ENCODE data around the gene FBXW11. TPM values are rescaled to one million over a fixed set of nuclear protein-coding genes. Genes with fewer than 3 reads are reported as not detected.
"Not testable (repeated sequence)": the region's sequence is repeated elsewhere in the genome, so short reads cannot be mapped to it uniquely, and the experiment has no call there.

Gene FBXW11
- total RNA-seq, 2 experiments from 2014 or later: 31.2 to 50.4 TPM

- peak overlapping the region; percentile 20 for H3K27ac Mint-ChIP-seq
- CTCF ChIA-PET: no interaction called here
- H3K27me3 Mint-ChIP-seq: no peaks in the 10 kb centered on the region
- peaks cover 36% of the 10 kb centered on the region for H3K4me1 Mint-ChIP-seq
- no peak overlapping the region for H3K4me3 Mint-ChIP-seq
- no peak for DNase-seq
- H3K9me3 Mint-ChIP-seq (ENCODE audit: low read depth): no peaks in the 10 kb centered on the region
- no peak for ATAC-seq
- H3K36me3 Mint-ChIP-seq: peaks cover 46% of the 10 kb centered on the region
These were observed 16.3 kb downstream of the FBXW11 start for GRCh38 chr5:171989946-171990712.

GRCh38 chr5:171989276-171989675 lies 17.2 kb downstream of the FBXW11 start:
- Mint-ChIP-seq H3K27me3 (no peaks in the 10 kb centered on the region), H3K36me3 (peaks cover 48% of the 10 kb centered on the region), H3K4me1 (peaks cover 42% of the 10 kb centered on the region), H3K27ac (peak overlapping the region; percentile 75), H3K4me3 (no peak overlapping the region), H3K9me3 (ENCODE audit: low read depth) (no peaks in the 10 kb centered on the region)
- ATAC-seq (peak; percentile 63), DNase-seq (no peak)
- CTCF ChIA-PET: no interaction called here

GRCh38 chr5:171986772-171987171 lies 19.7 kb downstream of the FBXW11 start:
- DNase-seq (no peak), ATAC-seq (no peak)
- peaks cover 44% of the 10 kb centered on the region for H3K36me3 Mint-ChIP-seq
- no peaks in the 10 kb centered on the region for H3K9me3 Mint-ChIP-seq (ENCODE audit: low read depth)
- H3K4me1 Mint-ChIP-seq: peaks cover 42% of the 10 kb centered on the region
- no peak overlapping the region for H3K4me3 Mint-ChIP-seq
- no peak overlapping the region for H3K27ac Mint-ChIP-seq
- no peaks in the 10 kb centered on the region for H3K27me3 Mint-ChIP-seq
- CTCF ChIA-PET: interaction anchor here (4.5 kb wide), 1 partner anchor 19 kb away, joined by 22 read pairs; the partner anchor contains the start of gene FBXW11

GRCh38 chr5:171984748-171985419 lies 21.6 kb downstream of the FBXW11 start:
- H3K27ac Mint-ChIP-seq: peak overlapping the region; percentile 38
- DNase-seq (peak; percentile 73), ATAC-seq (peak; percentile 77)
- H3K4me3 Mint-ChIP-seq: no peak overlapping the region
- H3K36me3 Mint-ChIP-seq: peaks cover 48% of the 10 kb centered on the region
- H3K27me3 Mint-ChIP-seq: no peaks in the 10 kb centered on the region
- H3K4me1 Mint-ChIP-seq: peaks cover 29% of the 10 kb centered on the region
- H3K9me3 Mint-ChIP-seq (ENCODE audit: low read depth): peaks cover under 1% of the 10 kb centered on the region
- CTCF ChIA-PET: interaction anchor here (1.5 to 4.5 kb wide), 2 partner anchors 21 to 65 kb away, joined by 4 to 22 read pairs; partner anchors contain the start of gene FBXW11

- Mint-ChIP-seq H3K27ac (no peak overlapping the region), H3K9me3 (ENCODE audit: low read depth) (peaks cover 11% of the 10 kb centered on the region), H3K4me3 (no peak overlapping the region), H3K4me1 (peaks cover 17% of the 10 kb centered on the region), H3K36me3 (peaks cover 49% of the 10 kb centered on the region), H3K27me3 (no peaks in the 10 kb centered on the region)
- CTCF ChIA-PET: no interaction called here
- ATAC-seq (no peak), DNase-seq (no peak)
These were observed 24.6 kb downstream of the FBXW11 start for GRCh38 chr5:171981847-171982246.

- H3K9me3 Mint-ChIP-seq (ENCODE audit: low read depth): peaks cover 11% of the 10 kb centered on the region
- H3K36me3 Mint-ChIP-seq: peaks cover 48% of the 10 kb centered on the region
- no peak for DNase-seq
- no peak for ATAC-seq
- peaks cover 12% of the 10 kb centered on the region for H3K4me1 Mint-ChIP-seq
- no peak overlapping the region for H3K27ac Mint-ChIP-seq
- CTCF ChIA-PET: no interaction called here
- no peak overlapping the region for H3K4me3 Mint-ChIP-seq
- H3K27me3 Mint-ChIP-seq: no peaks in the 10 kb centered on the region
These were observed 25.6 kb downstream of the FBXW11 start for GRCh38 chr5:171980792-171981191.

- H3K4me3 Mint-ChIP-seq: no peak overlapping the region
- peaks cover 51% of the 10 kb centered on the region for H3K36me3 Mint-ChIP-seq
These were observed 26.8 kb downstream of the FBXW11 start for GRCh38 chr5:171979606-171980005.

GRCh38 chr5:171978519-171978918 lies 27.9 kb downstream of the FBXW11 start:
- Mint-ChIP-seq H3K27ac (no peak overlapping the region), H3K27me3 (no peaks in the 10 kb centered on the region), H3K36me3 (peaks cover 49% of the 10 kb centered on the region), H3K4me1 (peaks cover 2% of the 10 kb centered on the region), H3K9me3 (ENCODE audit: low read depth) (peaks cover 11% of the 10 kb centered on the region), H3K4me3 (no peak overlapping the region)
- CTCF ChIA-PET: interaction anchor here (0.7 kb wide), 1 partner anchor 18 kb away, joined by 3 read pairs; no protein-coding TSS in a partner anchor
- DNase-seq: no peak
- ATAC-seq: no peak

More at GRCh38 chr5:171979606-171980005, 26.8 kb downstream of the FBXW11 start:
- CTCF ChIA-PET: no interaction called here
- no peak for ATAC-seq
- Mint-ChIP-seq H3K4me1 (peaks cover 4% of the 10 kb centered on the region), H3K27me3 (no peaks in the 10 kb centered on the region), H3K9me3 (ENCODE audit: low read depth) (peaks cover 11% of the 10 kb centered on the region), H3K27ac (no peak overlapping the region)
- DNase-seq: no peak

GRCh38 chr5:171978016-171978415 lies 28.4 kb downstream of the FBXW11 start:
- Mint-ChIP-seq H3K27ac (no peak overlapping the region), H3K9me3 (ENCODE audit: low read depth) (peaks cover 11% of the 10 kb centered on the region), H3K4me1 (peaks cover 2% of the 10 kb centered on the region), H3K36me3 (peaks cover 52% of the 10 kb centered on the region), H3K4me3 (no peak overlapping the region), H3K27me3 (no peaks in the 10 kb centered on the region)
- DNase-seq: no peak
- CTCF ChIA-PET: no interaction called here
- ATAC-seq: no peak

- CTCF ChIA-PET, ATAC-seq, H3K27me3 Mint-ChIP-seq, DNase-seq, H3K27ac Mint-ChIP-seq, H3K4me3 Mint-ChIP-seq, H3K4me1 Mint-ChIP-seq: not testable (repeated sequence)
- H3K9me3 Mint-ChIP-seq (ENCODE audit: low read depth): peaks cover 11% of the 10 kb centered on the region
- peaks cover 49% of the 10 kb centered on the region for H3K36me3 Mint-ChIP-seq
These were observed 29.0 kb downstream of the FBXW11 start for GRCh38 chr5:171977244-171977950.

- ATAC-seq (no peak), DNase-seq (no peak)
- CTCF ChIA-PET: no interaction called here
- Mint-ChIP-seq H3K4me3 (no peak overlapping the region), H3K27ac (no peak overlapping the region), H3K27me3 (no peaks in the 10 kb centered on the region), H3K9me3 (ENCODE audit: low read depth) (peaks cover 11% of the 10 kb centered on the region), H3K36me3 (peaks cover 47% of the 10 kb centered on the region), H3K4me1 (peaks cover 2% of the 10 kb centered on the region)
These were observed 30.4 kb downstream of the FBXW11 start for GRCh38 chr5:171975877-171976667.

GRCh38 chr5:171975262-171975876 lies 31.1 kb downstream of the FBXW11 start:
- no peak for DNase-seq

More at GRCh38 chr5:171975262-171975876, 31.1 kb downstream of the FBXW11 start:
- Mint-ChIP-seq H3K4me3 (no peak overlapping the region), H3K4me1 (peaks cover 2% of the 10 kb centered on the region), H3K36me3 (peaks cover 49% of the 10 kb centered on the region), H3K27ac (no peak overlapping the region), H3K9me3 (ENCODE audit: low read depth) (peaks cover 11% of the 10 kb centered on the region), H3K27me3 (no peaks in the 10 kb centered on the region)
- CTCF ChIA-PET: interaction anchor here (0.6 kb wide), 1 partner anchor 30 kb away, joined by 3 read pairs; no protein-coding TSS in a partner anchor
- no peak for ATAC-seq
